ENCODE measurements around the gene MED6.

MED6 gene

DNA sequence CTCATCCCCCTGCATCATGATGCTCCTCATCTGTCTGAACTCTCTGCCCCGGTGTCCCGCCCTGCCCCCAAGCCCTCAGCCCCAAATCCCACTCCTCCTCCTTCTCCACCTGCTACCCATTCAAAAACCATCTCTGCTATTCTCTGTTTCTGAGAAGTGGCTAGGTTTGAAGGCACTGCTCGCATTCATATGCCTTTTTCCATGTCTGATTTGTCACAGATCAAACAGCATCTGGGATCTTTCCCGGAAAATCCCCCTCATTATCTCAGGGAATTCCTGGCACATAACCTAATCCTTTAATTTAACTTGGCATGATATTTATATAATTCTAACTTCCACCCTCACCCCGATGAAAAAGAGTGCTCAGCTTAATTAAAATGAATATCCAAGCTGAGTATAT, 62.4 kb downstream of the MED6 start:
- Histone ChIP-seq H3K9me3 (replicated peaks in 1 of 11) (peaks cover 23 to 41% (median 31%) of the 10 kb centered on the region in 11 experiments), H3K4me3 (no peak overlapping the region), H3K36me3 (peaks cover 0 to 25% (median 16%) of the 10 kb centered on the region in 11 experiments; a peak in 16 of 22 replicates), H3K4me1 (peaks cover 4 to 16% (median 12%) of the 10 kb centered on the region in 10 experiments; a peak in 17 of 20 replicates), H3K4me2 (no peak overlapping the region), H3K27ac (no peak overlapping the region), H3K27me3 (no peaks in the 10 kb centered on the region), H4K20me1 (no peaks in the 10 kb centered on the region), H3K9ac (no peak overlapping the region)
- TF ChIP-seq Cebpa-rat (IDR thresholded peaks at IDR 0.05) = no peak

DNA sequence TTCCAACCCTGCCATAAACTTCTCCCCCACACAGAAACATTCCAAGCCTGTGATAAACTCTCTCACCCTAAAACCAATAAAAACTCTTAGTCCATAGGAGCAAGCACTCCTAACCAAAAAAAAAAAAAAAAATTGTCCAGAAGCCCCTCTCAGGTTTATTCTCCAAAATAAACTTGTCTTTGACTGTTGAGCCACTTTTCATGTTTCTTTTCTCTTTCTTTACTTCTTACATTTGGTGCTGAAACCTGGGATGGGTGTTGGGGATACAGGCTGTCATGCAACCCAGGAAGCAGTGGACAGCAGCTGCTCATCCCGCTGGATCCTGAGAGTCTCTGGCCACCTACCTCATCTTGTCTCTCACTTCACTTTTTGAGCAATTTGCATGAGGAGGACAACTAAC, 63.6 kb downstream of the MED6 start:
- TF ChIP-seq Cebpa-rat (IDR thresholded peaks at IDR 0.05) = no peak
- no peak overlapping the region for H3K27ac ChIP-seq
- no peak overlapping the region for H3K4me3 ChIP-seq
- peaks cover 4 to 16% (median 12%) of the 10 kb centered on the region in 10 experiments; a peak in 17 of 20 replicates for H3K4me1 ChIP-seq
- peaks cover 35 to 54% (median 44%) of the 10 kb centered on the region in 11 experiments for H3K9me3 ChIP-seq (replicated peaks in 1 of 11)
- H3K27me3 ChIP-seq = no peaks in the 10 kb centered on the region
- no peak overlapping the region for H3K9ac ChIP-seq
- peaks cover 7 to 37% (median 23%) of the 10 kb centered on the region in 11 experiments; a peak in 16 of 22 replicates for H3K36me3 ChIP-seq
- no peak overlapping the region for H3K4me2 ChIP-seq
- no peaks in the 10 kb centered on the region for H4K20me1 ChIP-seq

DNA sequence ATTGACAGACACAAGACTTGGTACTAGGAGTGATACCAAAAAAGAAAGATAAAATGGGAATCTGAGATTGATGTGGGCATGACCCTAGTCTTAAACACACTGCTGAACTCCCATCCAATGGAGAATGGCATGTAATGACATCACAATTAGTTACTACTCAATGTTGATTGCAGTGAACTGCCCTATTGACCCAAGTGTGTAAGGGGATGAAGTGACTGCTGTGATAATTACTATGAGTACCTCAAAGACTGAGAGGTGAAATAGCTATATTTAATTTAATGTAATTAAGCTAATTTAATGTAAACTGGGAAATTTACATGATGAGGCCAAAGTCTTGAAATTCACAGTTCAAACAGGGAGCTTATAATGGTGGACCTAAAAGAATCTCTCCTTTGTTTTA, 65.6 kb downstream of the MED6 start, which contains the start of gene ADAM20:
Gene ADAM20, minus strand, starts transcription at position 101 of the 400 bp plus-strand sequence. CDS start 10,247 bp downstream, outside the sequence.
- peaks cover 37 to 50% (median 45%) of the 10 kb centered on the region in 11 experiments for H3K9me3 ChIP-seq (replicated peaks in 1 of 11)
- H3K4me3 ChIP-seq = no peak within 1 kb of the TSS
- H3K27me3 ChIP-seq = no peaks in the 10 kb centered on the region
- H3K27ac ChIP-seq = no peak within 1 kb of the TSS
- H3K36me3 ChIP-seq = peaks cover 7 to 37% (median 24%) of the 10 kb centered on the region in 11 experiments; a peak in 17 of 22 replicates
- H3K4me1 ChIP-seq = peaks cover 3 to 12% (median 10%) of the 10 kb centered on the region in 10 experiments; a peak in 17 of 20 replicates
- H4K20me1 ChIP-seq = no peaks in the 10 kb centered on the region
- H3K4me2 ChIP-seq = no peak within 1 kb of the TSS
- H3K9ac ChIP-seq = no peak within 1 kb of the TSS
- TF ChIP-seq Cebpa-rat (IDR thresholded peaks at IDR 0.05) = no peak

Data from BLaER1 treated with 17β-estradiol and CSF1 and Interleukin-3, amounts not matched to agents 10 nM and 100 nM (cell line).